ENCODE results near the gene BPIFB4.

Gene BPIFB4

GRCh38 chr20:33145521-33145920 lies 66.1 kb downstream of the BPIFB4 start:
- Histone ChIP-seq H3K9ac (ENCODE audit: insufficient read length) (no peak overlapping the region), H3K4me3 (no peak overlapping the region), H3K36me3 (ENCODE audit: insufficient read depth, low read length) (no peaks in the 10 kb centered on the region), H3K9me3 (ENCODE audit: low read depth, low read length) (no peaks in the 10 kb centered on the region; the same call in 1 of the 2 replicates), H3K27ac (no peak overlapping the region)
- TF ChIP-seq EZH2 (IDR thresholded peaks at IDR 0.05) = no peak
- no peak for TF ChIP-seq POLR2AphosphoS5 (IDR thresholded peaks at IDR 0.05; ENCODE audit: borderline replicate concordance, low read depth, low read length)
- TF ChIP-seq FOXP2 (optimal IDR thresholded peaks at IDR 0.05; ENCODE audit: control extremely low read depth, extremely low read length, insufficient read depth) = no peak
- DNase-seq (ENCODE audit: low read depth, low spot score) = no peak

DNA sequence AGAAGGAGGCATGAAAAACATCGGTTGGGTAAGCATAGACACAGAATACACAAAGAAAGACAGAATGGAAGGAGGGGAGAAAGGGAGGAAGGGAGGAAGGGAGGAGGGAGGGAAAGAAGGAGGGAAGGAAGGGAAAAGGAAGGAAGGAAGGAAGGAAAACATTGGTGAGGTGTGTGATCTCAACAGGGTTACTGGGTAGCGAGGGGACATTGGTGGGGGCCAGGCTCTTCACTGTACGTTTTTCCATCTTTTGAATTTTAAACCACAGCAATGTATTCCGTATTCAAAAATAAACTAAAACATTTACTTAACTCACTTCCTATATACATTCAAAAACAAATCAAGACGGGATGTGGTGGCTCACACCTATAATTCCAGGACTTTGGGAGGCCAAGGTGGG lies 67.9 kb downstream of the BPIFB4 start:
- Histone ChIP-seq H3K4me3 (no peak overlapping the region), H3K36me3 (ENCODE audit: insufficient read depth, low read length) (no peaks in the 10 kb centered on the region), H3K27ac (no peak overlapping the region), H3K9me3 (ENCODE audit: low read depth, low read length) (no peaks in the 10 kb centered on the region; the same call in 1 of the 2 replicates), H3K9ac (ENCODE audit: insufficient read length) (no peak overlapping the region)
- no peak for DNase-seq (ENCODE audit: low read depth, low spot score)
- no peak for TF ChIP-seq FOXP2 (optimal IDR thresholded peaks at IDR 0.05; ENCODE audit: control extremely low read depth, extremely low read length, insufficient read depth)
- TF ChIP-seq EZH2 (IDR thresholded peaks at IDR 0.05) = no peak
- no peak for TF ChIP-seq POLR2AphosphoS5 (IDR thresholded peaks at IDR 0.05; ENCODE audit: borderline replicate concordance, low read depth, low read length)

DNA sequence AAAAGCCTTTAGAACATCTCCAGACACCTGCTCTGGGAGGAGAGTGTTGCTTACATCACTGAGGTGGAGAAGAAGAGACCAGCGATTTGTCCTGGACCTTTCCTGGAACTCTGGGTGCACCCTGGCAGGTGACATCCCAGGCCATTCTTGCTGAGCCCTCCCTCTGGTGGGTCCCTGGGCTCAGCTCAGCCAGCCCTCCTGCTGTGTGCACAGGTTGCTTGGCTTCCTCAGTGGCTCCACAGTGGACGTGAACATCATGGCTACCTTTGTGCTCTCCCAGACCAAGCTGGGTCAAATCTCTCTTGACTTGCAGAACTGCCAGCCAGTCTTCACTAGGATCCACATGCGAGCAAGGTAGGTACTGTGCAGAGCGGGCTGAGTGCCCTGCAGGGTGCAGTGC lies 68.6 kb downstream of the BPIFB4 start:
- no peak overlapping the region for H3K9ac ChIP-seq (ENCODE audit: insufficient read length)
- H3K27ac ChIP-seq = no peak overlapping the region
- H3K9me3 ChIP-seq (ENCODE audit: low read depth, low read length) = no peaks in the 10 kb centered on the region; the same call in 1 of the 2 replicates
- no peak overlapping the region for H3K4me3 ChIP-seq
- TF ChIP-seq POLR2AphosphoS5 (IDR thresholded peaks at IDR 0.05; ENCODE audit: borderline replicate concordance, low read depth, low read length) (no peak), EZH2 (IDR thresholded peaks at IDR 0.05) (no peak), FOXP2 (optimal IDR thresholded peaks at IDR 0.05; ENCODE audit: control extremely low read depth, extremely low read length, insufficient read depth) (no peak)
- no peaks in the 10 kb centered on the region for H3K36me3 ChIP-seq (ENCODE audit: insufficient read depth, low read length)
- DNase-seq (ENCODE audit: low read depth, low spot score) = no peak

DNA sequence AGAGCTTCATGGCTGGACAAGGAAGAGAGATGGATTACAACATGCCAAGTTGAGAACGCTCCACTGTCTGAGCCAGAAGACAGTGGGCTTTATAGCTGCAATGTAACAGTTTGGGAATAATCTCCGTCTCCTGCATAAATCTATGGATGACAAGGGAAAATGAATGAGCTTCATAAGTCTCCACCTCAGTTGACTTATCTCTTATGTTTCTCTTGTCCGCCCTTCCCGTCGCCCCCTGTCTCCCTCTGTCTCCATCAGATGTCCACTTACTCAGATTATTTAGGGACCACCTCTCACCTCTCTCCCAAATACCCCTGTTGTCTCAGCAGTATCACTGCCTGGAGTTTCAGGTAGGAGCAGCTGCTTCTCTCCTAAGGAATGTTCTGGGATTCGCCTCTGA lies 74.8 kb downstream of the BPIFB4 start:
- Histone ChIP-seq H3K9me3 (ENCODE audit: low read depth, low read length) (no peaks in the 10 kb centered on the region), H3K9ac (ENCODE audit: insufficient read length) (no peak overlapping the region), H3K36me3 (ENCODE audit: insufficient read depth, low read length) (no peaks in the 10 kb centered on the region), H3K27ac (no peak overlapping the region), H3K4me3 (no peak overlapping the region)
- TF ChIP-seq POLR2AphosphoS5 (IDR thresholded peaks at IDR 0.05; ENCODE audit: borderline replicate concordance, low read depth, low read length) = no peak
- TF ChIP-seq FOXP2 (optimal IDR thresholded peaks at IDR 0.05; ENCODE audit: control extremely low read depth, extremely low read length, insufficient read depth) = no peak
- no peak for TF ChIP-seq EZH2 (IDR thresholded peaks at IDR 0.05)
- no peak for DNase-seq (ENCODE audit: low read depth, low spot score)

DNA sequence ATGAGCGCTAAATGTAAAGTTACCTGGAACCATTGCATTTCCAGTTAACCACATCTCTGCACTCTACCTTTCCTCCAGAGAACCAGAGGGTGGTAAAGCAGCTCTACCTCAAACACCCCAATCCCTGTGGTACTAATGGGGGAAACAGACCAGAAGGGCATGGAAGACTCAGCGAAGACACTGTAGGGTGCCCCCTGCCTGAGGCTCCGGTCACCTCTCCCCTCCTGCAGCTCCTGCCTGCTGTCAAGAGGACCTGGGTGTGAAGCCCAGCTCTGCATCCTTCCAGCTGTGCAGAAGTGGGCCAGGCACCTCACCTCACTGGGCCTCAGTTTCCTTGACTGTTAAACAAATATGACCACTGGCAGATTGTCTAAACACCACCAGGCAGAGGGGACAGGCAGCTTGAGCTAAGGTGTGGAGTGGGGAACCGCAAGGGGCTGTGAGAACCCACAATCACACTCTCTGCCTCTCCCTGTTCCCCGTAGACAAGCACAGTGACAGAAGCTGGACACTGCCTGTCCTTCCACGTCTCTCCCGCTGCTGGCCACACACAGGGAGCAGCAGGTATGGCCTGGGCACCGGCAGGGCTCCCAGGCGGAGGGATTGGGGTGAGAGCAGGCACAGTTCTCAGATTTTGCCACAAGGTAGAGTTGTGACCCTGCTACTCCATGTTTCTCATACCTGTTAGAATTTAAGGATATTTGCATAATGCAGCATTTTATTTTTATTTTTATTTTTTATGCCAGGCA lies 79.4 kb downstream of the BPIFB4 start:
- Histone ChIP-seq H3K9ac (ENCODE audit: insufficient read length) (no peak overlapping the region), H3K4me3 (no peak overlapping the region), H3K27ac (no peak overlapping the region), H3K9me3 (ENCODE audit: low read depth, low read length) (no peaks in the 10 kb centered on the region), H3K36me3 (ENCODE audit: insufficient read depth, low read length) (no peaks in the 10 kb centered on the region)
- TF ChIP-seq POLR2AphosphoS5 (IDR thresholded peaks at IDR 0.05; ENCODE audit: borderline replicate concordance, low read depth, low read length) (no peak), FOXP2 (optimal IDR thresholded peaks at IDR 0.05; ENCODE audit: control extremely low read depth, extremely low read length, insufficient read depth) (no peak), EZH2 (IDR thresholded peaks at IDR 0.05) (no peak)
- DNase-seq (ENCODE audit: low read depth, low spot score) = no peak

GRCh38 chr20:33159713-33160112 lies 80.3 kb downstream of the BPIFB4 start:
- Histone ChIP-seq H3K9ac (ENCODE audit: insufficient read length) (no peak overlapping the region), H3K4me3 (no peak overlapping the region), H3K9me3 (ENCODE audit: low read depth, low read length) (no peaks in the 10 kb centered on the region), H3K36me3 (ENCODE audit: insufficient read depth, low read length) (no peaks in the 10 kb centered on the region), H3K27ac (no peak overlapping the region)
- no peak for DNase-seq (ENCODE audit: low read depth, low spot score)
- TF ChIP-seq EZH2 (IDR thresholded peaks at IDR 0.05) (no peak), FOXP2 (optimal IDR thresholded peaks at IDR 0.05; ENCODE audit: control extremely low read depth, extremely low read length, insufficient read depth) (no peak), POLR2AphosphoS5 (IDR thresholded peaks at IDR 0.05; ENCODE audit: borderline replicate concordance, low read depth, low read length) (no peak)

GRCh38 chr20:33160681-33161080 lies 81.2 kb downstream of the BPIFB4 start:
- no peak overlapping the region for H3K9ac ChIP-seq (ENCODE audit: insufficient read length)
- DNase-seq (ENCODE audit: low read depth, low spot score) = no peak
- no peaks in the 10 kb centered on the region for H3K36me3 ChIP-seq (ENCODE audit: insufficient read depth, low read length)
- H3K27ac ChIP-seq = no peak overlapping the region
- TF ChIP-seq POLR2AphosphoS5 (IDR thresholded peaks at IDR 0.05; ENCODE audit: borderline replicate concordance, low read depth, low read length) (no peak), FOXP2 (optimal IDR thresholded peaks at IDR 0.05; ENCODE audit: control extremely low read depth, extremely low read length, insufficient read depth) (no peak), EZH2 (IDR thresholded peaks at IDR 0.05) (no peak)
- no peak overlapping the region for H3K4me3 ChIP-seq
- H3K9me3 ChIP-seq (ENCODE audit: low read depth, low read length) = no peaks in the 10 kb centered on the region
